Measurements from ENCODE around the gene ABCC6.
"Not testable (repeated sequence)": the region's sequence is repeated elsewhere in the genome, so short reads cannot be mapped to it uniquely, and the experiment has no call there.

ABCC6 gene

DNA sequence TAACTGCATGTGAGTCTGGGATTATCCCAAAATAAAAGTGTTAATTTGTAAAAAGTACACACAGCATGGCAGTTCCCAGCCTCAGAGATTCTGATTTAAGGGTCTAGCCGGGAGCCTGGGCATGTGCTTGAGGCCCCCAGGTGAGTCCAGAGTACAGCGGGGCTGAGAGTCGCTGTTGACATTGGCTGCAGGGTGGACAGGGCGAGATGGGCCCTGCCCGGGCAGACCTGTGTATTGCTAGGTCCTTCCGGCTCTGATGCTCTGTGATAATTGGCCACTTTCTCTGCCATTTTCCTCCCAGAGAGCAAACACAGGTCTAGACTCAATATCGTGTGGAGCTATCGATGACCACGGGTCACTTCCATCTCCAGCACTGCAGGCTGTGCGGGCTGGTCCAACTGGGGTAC is 73.6 kb downstream of the ABCC6 start:
- DNase-seq (ENCODE audit: low read depth): no peak
- TF ChIP-seq, protein P1, sequence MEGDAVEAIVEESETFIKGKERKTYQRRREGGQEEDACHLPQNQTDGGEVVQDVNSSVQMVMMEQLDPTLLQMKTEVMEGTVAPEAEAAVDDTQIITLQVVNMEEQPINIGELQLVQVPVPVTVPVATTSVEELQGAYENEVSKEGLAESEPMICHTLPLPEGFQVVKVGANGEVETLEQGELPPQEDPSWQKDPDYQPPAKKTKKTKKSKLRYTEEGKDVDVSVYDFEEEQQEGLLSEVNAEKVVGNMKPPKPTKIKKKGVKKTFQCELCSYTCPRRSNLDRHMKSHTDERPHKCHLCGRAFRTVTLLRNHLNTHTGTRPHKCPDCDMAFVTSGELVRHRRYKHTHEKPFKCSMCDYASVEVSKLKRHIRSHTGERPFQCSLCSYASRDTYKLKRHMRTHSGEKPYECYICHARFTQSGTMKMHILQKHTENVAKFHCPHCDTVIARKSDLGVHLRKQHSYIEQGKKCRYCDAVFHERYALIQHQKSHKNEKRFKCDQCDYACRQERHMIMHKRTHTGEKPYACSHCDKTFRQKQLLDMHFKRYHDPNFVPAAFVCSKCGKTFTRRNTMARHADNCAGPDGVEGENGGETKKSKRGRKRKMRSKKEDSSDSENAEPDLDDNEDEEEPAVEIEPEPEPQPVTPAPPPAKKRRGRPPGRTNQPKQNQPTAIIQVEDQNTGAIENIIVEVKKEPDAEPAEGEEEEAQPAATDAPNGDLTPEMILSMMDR (IDR thresholded peaks at IDR 0.05; ENCODE audit: insufficient read depth, low read depth, low read length, missing control alignments): no peak
- no peak overlapping the region for H3K4me3 ChIP-seq (ENCODE audit: low read depth, low read length)

DNA sequence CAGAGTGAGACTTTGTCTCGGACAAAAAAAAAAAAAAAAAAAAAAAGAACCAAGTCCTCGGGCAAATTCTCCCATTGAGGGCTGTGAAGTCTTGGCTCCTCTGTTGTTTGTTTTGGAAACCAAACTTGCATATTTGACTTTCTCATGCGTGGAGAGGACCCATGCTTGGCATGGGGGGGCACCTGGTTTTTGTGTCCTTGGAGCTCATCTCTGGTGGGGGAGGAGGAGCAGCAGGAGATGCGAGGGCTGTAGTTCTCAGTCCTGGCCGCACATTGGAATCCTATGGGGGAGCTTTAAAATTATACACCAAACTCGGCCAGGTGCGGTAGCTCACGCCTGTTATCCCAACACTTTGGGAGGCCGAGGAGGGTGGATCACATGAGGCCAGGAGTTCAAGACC is 74.5 kb downstream of the ABCC6 start:
- DNase-seq (ENCODE audit: low read depth): no peak
- TF ChIP-seq, protein P1 (IDR thresholded peaks at IDR 0.05; ENCODE audit: insufficient read depth, low read depth, low read length, missing control alignments): no peak
- no peak overlapping the region for H3K4me3 ChIP-seq (ENCODE audit: low read depth, low read length)

DNA sequence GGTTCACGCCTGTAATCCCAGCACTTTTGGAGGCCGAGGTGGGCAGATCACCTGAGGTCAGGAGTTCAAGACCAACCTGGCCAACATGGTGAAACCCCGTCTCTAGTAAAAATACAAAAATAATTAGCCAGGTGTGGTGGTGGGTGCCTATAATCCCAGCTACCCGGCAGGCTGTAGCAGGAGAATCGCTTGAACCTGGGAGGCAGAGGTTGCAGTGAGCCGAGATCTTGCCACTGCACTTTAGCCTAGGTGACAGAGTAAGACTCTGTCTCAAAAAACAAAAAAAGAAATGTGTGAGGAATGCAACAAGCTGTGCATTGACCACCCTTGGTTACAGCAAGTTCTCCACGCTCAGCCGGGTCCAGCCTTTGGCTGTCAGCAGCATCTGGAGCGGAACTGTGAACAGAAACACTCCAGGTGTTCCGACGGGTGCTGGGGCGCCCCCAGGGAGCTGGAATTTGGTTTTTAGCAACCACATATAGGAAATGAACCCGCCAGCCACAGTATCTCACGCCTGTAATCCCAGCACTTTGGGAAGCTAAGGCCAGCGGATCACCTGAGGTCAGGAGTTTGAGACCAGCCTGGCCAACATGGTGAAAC is 75.2 kb downstream of the ABCC6 start:
- not testable (repeated sequence) for DNase-seq (ENCODE audit: low read depth); H3K4me3 ChIP-seq (ENCODE audit: low read depth, low read length)

DNA sequence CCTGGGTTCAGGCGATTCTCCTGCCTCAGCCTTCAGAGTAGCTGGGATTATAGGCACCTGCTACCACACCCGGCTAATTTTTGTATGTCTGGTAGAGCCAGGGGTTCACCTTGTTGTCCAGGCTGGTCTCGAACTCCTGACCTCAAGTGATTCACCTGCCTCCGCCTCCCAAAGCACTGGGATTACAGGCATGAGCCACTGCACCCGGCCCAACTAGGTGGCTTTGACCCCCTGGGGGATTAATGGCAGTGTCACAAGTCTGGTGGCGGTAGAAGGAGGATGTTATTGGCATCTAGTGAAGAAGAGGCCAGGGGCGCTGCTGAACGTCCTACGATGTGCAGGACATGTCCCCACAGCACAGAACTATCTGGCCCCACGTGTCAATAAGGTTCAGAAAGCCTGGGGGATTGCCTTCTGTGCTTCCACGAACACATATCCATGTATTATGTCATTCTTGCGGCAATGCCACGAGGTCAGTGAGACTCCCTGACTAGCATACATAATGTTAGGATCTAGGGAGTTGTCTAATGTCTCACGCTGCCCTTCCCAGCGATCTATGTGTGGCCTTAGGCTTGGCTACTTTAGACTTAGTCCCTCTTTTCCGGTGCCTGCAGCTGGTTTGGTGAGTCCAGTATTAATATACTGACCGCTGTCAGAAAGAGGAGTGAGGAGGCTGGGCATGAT is 75.8 kb downstream of the ABCC6 start:
- H3K4me3 ChIP-seq (ENCODE audit: low read depth, low read length): no peak overlapping the region
- DNase-seq (ENCODE audit: low read depth): no peak
- TF ChIP-seq, protein P1 (IDR thresholded peaks at IDR 0.05; ENCODE audit: insufficient read depth, low read depth, low read length, missing control alignments): no peak

DNA sequence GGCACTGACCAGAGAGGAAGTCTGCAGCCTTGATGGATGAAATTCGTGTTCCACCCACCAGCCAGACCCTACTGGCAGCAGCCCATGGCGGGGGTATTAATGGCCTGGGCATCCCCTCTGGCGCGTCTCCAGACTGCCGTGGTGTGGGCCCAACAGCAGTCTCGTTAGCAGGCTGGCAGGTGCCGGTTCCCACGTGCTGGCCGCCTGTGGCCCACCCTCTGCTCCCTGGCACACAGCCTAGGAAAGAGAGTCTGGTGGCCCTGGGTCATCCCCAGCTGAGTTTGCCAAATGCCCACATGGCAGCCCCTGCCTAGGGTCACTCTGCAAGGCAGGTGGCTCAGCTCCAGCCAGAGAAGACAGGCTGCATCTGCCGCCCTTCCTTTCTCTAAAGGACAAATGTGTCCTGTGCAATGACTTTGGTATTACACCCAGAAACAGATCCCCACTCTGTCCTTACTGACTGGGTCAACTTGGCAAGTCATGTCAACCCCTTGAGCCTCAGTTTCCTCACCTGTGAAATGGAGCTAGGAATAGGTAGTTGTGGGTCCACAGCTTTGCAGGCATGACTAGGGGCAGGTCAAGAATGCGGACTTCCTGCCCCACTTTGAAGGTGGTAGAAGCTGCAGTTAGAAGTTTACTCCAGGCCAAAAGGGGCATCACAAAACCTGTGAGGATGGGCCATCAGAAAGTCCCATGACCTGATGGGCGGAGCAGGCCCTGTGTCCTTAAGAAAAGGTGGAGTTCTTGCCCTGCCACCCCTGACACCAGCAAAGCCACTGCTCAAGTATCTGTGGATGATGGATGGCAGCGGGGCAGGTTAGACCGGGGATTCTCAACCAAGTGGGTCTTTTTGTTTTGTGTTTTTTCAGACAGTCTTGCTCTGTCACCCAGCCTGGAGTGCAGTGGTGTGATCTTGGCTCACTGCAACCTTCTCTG is 76.6 kb downstream of the ABCC6 start:
- TF ChIP-seq, protein P1 (IDR thresholded peaks at IDR 0.05; ENCODE audit: insufficient read depth, low read depth, low read length, missing control alignments): no peak
- no peak for DNase-seq (ENCODE audit: low read depth)

DNA sequence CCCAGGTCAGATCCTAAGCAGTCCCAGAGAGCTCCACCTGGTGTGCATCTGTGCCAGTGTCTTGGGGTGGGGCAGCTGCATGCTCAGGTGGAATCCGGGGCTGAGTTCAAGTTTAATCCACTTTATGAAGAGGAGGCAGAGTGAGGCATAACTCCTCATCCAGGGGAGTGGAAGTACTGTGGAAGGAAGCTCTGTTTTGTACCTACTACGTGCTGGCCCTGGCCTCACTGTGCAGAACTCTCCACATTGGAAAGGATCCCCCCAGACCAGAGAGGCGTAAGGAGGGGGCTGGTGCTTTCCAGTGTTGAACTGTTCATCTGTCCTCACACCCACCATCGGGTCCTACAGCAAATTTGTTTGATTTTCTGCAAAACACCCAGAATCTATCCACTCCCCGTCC is 78.0 kb downstream of the ABCC6 start:
- TF ChIP-seq, protein P1 (IDR thresholded peaks at IDR 0.05; ENCODE audit: insufficient read depth, low read depth, low read length, missing control alignments): no peak
- DNase-seq (ENCODE audit: low read depth): no peak

More for the DNA sequence above, 76.6 kb downstream of the ABCC6 start:
- no peak overlapping the region for H3K4me3 ChIP-seq (ENCODE audit: low read depth, low read length)

DNA sequence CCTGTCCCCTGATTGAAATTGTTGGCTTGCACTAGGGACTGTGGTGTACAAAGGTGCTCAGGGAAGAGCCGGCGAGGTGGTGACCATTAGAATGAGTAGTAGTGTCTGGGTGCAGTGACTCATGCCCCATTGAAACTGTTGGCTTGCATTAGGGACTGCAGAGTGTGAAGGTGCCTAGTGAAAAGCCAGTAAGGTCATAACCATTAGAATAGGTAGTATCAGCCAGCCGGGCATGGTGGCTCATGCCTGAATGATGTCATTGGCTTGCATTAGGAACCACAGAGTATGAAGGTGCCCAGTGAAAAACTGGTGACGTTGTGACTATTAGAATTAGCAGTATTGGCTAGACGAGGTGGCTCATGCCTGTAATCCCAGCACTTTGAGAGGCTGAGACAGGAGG is 78.9 kb downstream of the ABCC6 start:
- no peak overlapping the region for H3K4me3 ChIP-seq (ENCODE audit: low read depth, low read length)
- TF ChIP-seq, protein P1 (IDR thresholded peaks at IDR 0.05; ENCODE audit: insufficient read depth, low read depth, low read length, missing control alignments): no peak
- DNase-seq (ENCODE audit: low read depth): no peak

More for the DNA sequence above, 78.0 kb downstream of the ABCC6 start:
- no peak overlapping the region for H3K4me3 ChIP-seq (ENCODE audit: low read depth, low read length)
